GM18505 (cell line): ENCODE results near the gene TSFM.
"Not testable (repeated sequence)": the region's sequence is repeated elsewhere in the genome, so short reads cannot be mapped to it uniquely, and the experiment has no call there.

ENCODE experiments used
- ATAC-seq: cut with Tn5 transposase; IDR thresholded peaks from one replicate; pipeline ENCODE4 v1.9.1; 2021; ENCODE audit not compliant: unreplicated experiment
- POLR2A ChIP-seq: IDR thresholded peaks from 4 replicates; pipeline ENCODE4 v1.6.1; 2011; ENCODE audit warnings: borderline replicate concordance; ENCODE audit not compliant: insufficient read depth, insufficient read length; ENCODE audit errors: extremely low read depth

TSFM gene

DNA sequence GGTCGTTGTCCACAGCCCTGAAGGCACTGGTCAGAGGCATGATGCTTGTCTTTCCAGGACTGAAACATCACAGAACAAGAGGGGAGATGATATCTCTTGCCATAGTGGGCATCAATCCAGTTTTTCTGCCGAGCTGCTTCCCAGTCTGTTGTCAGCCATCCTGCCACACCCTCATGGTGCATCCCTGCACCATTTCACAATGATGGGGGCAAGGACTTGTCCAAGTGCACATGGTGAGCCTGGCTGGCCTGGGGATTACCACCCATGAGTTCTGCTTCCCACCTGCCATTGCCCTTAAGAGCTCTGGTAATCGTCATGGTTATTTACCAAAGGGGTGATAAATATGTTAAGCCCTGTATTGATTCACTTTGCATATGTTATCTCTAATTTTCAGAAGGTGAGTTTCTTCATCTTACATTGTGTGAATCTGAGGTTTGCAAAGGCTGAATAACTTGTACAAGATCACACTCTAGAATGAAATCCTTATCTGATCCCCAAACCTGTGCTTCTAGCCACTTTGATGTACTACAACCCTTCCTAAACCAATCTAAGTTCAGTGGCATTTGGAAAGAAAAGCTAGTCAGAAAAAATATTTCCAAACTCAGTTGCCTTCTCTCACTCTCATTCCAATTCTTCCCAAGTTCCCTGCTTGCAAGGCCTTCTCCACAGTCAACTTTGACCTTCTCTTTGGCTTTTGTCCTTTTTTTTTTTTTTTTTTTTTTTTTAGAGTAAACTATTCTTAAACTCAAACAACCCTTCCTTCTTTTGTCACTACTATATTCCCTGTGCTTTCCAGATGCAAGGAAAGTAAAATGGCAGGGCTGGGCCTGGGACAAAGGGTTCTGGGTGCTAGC, 33.6 kb downstream of the TSFM start:
- no peak for ATAC-seq
- TF ChIP-seq POLR2A = no peak

DNA sequence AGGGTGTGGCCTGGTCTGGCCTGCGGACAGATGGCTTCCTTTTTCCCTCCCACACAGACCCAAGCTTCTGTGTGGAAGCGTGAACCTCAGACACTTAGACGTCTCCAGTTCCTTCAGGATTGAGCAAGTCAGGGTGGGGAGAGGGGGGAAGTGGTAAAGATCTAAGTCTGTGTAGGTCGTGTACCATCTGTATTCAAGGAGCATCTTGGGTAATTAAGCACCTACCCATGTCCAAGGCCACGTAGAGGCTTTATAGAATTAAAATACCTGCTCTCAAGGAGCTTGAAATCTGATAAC, 34.2 kb downstream of the TSFM start:
- ATAC-seq = no peak
- no peak for TF ChIP-seq POLR2A

DNA sequence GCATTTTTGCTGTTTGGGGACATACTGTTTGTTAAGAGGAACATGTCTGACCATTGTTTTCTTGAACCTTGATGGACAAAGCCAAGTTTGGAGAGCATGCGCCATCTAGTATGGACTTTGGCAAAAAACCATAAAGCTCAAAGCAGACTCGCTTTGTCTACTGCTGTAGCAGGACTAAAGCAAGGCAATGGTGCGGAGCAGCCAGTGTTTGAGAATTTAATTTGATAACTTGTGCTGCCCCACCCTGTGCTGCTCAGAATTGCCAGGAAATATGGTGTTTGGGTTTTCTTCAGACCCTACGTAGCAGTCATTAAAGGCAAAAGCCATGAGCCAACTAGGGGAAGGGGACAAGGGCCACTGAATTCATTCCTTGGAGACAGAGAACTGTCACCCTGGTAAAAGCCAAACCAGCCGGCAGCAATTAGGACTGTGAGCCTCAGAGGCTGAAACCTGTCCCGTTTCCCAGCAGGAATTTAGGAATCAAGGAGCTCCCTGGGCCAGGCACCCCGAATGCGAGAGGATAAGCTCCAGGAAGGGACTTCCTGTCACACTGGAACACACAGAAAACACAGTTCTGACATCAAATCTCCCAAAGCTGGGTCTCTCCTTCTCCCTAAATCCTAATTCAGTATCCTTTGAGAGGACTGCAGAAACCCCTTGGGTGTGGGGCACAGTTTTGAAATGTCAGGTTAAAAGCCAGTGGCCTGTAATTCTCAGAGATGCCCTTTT, 34.8 kb downstream of the TSFM start:
- TF ChIP-seq POLR2A = no peak
- no peak for ATAC-seq

DNA sequence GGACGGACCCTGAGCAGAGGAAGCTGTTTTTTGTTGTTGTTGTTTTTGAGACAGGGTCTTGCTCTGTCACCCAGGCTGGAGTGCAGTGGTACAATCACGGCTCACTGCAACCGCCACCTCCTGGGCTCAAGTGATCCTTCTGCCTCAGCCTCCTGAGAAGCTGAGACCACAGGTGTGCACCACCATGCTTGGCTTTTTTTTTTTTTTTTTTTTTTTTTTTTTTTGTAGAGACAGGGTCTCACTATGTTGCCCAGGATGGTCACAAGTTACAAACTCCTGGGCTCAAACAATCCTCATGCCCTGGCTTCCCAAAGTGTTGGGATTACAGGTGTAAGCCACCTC, 35.4 kb downstream of the TSFM start:
- not testable (repeated sequence) for ATAC-seq

DNA sequence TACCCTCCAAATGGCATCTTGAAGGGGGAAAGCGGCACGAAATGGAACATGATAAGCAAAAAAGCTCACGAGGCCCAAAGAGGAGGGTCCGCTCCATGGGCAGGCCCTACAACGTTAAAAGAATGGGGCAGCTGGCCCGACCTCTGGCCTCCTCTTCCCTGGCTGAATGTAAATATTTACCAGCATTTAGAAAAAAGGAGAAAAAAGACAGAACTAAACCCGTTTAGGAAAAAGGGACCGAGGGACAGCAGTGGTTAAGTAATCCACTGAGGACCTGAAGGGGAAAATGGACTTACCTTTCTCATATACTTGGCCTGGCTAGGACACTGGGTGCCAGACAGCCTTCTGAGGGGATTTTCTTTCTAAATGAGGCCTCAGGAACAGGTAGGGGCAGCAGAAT, 37.5 kb downstream of the TSFM start:
- ATAC-seq = not testable (repeated sequence)

DNA sequence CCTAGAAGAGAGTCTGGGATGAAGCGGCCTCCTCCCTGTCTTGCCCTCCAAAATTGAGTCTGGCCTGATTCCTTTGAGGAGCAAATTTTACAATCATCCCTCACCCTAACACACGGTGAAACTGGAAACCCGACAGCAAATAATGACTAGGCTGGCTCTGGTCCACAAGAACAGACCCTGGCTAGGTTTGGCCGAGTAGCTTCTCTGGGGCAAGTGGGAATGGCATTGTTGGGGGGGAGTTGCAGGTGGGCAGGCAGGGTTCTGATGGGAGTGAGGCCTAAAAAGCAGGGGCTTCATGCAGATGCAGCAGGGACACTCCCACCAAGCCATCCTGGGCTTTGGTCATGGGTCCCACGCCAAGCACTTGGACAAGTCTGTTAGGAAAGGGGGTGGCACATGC, 38.4 kb downstream of the TSFM start:
- not testable (repeated sequence) for ATAC-seq

DNA sequence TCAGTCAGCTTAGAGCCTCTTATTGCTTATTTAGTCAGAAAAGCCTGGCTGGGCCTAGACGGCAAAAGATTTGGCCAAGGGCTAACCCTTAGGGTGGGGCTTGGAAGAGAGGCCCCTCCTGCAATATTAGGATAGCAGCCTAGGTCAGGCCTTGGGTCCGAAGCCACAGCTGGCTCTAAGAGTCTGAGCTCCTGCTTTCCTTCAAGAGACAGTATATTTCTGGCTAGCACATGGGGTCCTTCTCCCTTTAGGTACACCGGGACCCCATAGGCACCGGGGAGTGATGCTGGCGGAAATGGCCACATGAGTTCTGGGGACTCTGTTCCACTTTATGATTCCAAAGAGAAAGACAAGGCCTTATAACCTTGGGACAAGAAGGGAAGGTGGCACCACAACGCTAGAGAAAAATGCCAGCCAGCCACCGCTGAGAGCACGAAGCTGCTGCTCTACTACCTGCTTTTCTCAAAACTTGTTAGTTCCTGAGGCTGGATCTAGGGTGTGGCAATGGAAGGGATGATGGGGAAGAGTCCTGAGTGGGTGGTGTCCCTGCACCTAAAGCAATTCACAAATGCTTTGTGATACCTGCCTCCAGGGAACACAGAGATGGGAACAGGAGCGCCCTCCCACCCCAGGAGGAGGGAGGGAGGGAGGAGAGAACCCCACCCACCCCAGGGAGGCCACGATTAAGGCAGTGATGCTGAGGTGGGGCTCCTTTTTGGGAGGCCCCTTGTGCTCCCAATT, 39.1 kb downstream of the TSFM start:
- ATAC-seq = no peak

GRCh38 chr12:57822392-57823130, 40.0 kb downstream of the TSFM start:
- ATAC-seq = no peak
- TF ChIP-seq POLR2A = no peak

More for the DNA sequence above, 39.1 kb downstream of the TSFM start:
- no peak for TF ChIP-seq POLR2A

DNA sequence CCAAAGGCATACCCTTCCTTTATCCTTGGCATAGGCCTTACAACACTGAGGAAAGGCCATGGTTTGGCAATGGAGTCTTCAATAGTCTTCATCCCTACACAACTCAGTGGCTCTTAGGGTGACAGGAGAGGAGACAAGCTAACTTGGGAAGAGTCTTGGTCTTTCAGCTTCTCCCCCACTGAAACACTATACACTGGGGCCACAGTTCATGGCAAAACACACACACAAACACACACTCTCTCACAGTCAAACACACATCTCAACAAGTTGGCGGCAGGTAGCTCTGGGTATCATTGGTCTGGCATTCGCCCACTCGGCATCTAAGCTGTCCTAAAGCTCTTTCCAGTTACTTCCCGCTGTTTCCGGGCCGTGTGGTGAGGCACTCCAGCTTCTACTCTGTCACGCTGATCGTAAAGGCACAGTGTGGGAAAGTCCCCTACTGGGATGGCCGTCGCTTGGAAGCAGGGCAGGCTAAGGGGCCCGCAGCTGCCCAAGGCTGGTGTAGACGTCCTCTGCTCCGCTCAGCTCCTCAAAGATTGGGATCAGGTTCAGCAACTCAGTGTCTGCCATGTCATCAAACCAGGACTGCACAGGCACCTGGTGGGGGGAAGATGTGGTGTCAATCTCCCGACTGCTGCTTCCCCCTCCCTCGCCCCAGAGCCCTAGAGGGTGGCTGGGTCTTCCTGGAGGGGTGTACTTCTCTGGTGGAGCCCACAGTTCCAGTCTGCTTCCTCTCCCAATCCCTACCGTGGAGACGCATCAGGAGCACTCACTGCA, 40.7 kb downstream of the TSFM start:
- no peak for TF ChIP-seq POLR2A
- ATAC-seq = no peak

DNA sequence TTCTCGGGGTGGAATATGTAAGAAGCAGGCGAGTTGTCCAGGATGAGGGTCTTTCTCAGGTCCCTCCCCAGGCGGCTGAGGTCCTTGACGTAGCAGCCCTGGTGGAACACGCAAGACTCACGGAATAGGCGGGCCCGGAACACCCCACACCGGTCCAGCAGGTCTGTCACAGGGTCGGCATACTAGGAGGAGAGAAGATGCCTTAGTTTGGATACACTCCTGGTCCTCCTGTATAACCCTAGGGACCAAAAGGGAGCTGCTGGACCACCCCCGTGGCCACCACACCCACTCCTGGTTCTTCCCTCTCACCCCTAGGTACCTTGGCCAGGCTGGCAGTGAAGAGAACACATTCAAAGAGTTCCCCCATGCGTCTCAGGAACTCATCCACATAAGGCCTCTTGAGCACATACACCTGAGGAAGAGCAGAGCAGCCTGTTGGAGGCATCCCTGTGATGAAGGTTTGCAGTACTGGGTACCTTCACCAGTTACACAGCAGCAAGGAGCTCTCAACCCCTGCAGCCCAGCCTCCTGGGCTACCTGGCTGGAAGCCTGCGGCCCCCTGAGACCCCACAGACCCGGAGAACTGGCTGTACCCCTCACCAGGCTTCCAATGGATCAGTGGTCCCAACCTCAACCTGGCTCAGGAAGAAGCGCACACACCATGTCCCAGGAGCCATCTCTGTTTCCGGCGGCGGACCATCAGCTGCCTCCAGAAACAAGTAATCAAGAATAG, 41.5 kb downstream of the TSFM start:
- no peak for ATAC-seq
- TF ChIP-seq POLR2A = no peak

DNA sequence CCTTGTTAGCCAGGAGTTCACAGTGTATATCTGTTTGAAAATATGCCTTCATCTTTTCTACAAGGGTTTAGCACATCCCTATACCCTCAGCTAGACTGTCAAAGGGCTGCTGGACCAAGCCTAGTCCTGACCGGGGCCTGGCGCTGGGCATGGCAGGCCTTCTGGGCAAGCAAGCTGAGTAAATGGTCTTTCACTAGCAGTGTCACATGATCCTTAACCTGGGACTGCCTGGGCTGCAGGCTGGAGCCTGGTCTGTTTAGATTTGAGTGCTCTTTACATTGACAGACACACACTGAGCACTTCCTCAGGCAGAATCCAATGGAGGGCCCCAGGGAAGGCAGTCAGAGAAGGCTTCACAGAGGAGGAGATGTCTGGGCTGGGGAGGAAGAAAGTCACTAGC, 42.9 kb downstream of the TSFM start:
- ATAC-seq = no peak
- no peak for TF ChIP-seq POLR2A

- ATAC-seq = no peak
- no peak for TF ChIP-seq POLR2A
Observed at GRCh38 chr12:57826400-57826799, 43.8 kb downstream of the TSFM start.
